PFSK-1 (cell line): ENCODE results near the gene POU2AF1.

Experiments
- POLR2AphosphoS5 ChIP-seq: IDR thresholded peaks from 2 replicates; pipeline ENCODE4 v1.6.1; 2012; ENCODE audit warnings: low read depth, mild to moderate bottlenecking, control low read depth, low read length, moderate library complexity
- TAF1 ChIP-seq: IDR thresholded peaks from 2 replicates; pipeline ENCODE4 v1.6.1; 2012; ENCODE audit warnings: low read length, control low read depth, borderline replicate concordance; ENCODE audit not compliant: insufficient read depth
- TF ChIP-seq, protein P1 (sequence below), 2 experiments: IDR thresholded peaks; 2 replicates each; pipeline versions ENCODE4 v1.6.1 to v1.8.0; 2011 to 2012; ENCODE audit warnings: low read depth in 2 of 2, low read length in 2 of 2, control low read depth in 1 of 2, inconsistent platforms in 1 of 2, mild to moderate bottlenecking in 1 of 2, moderate library complexity in 1 of 2; ENCODE audit not compliant: insufficient read depth in 1 of 2

DNA sequence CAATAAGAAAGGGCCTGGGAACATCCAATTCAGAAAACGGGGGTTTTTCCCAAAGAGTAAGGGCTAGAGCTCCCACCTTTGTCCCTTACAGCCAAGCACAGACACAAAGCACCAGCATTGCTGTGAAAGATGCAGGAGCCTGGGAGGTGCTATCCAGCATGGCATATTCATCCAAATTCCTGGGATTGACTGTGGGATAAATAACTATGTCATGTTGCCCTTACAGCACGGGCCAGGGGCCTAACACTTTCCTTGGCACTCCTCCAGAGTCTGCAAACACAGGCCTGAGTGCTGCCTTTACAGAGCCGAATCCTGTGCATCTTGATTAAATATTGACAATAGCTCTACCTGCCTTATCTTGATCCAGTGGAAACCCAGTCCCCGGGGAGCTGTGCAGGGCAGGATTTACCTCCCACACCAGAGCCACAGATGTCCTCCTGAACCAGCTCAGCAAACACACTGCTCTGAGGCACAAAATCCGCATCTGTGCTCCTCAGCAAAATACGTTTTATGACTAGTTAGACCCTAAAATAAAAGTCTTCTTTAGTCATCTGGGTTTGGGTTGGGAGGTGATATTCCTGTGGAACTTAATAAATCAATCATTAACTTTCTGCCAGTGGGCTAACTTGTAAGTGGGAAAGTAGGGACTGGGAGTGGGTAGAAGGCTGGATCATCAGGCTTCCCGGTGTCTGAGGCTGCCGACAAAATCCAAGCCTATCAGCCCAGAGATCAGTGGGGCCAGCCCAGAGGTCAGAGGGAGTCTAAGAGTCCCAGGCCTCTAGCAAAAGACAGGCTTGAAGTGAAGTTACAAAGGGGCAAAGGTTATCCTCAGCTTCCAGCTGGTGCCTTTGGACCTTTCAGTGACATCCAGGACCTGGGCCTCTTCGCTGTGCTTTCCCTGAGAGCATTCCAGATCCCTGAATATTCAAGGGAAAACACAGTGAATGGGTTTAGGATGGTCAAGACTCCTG, 44.3 kb downstream of the POU2AF1 start:
- TF ChIP-seq POLR2AphosphoS5, result no peak
- TF ChIP-seq, protein P1, sequence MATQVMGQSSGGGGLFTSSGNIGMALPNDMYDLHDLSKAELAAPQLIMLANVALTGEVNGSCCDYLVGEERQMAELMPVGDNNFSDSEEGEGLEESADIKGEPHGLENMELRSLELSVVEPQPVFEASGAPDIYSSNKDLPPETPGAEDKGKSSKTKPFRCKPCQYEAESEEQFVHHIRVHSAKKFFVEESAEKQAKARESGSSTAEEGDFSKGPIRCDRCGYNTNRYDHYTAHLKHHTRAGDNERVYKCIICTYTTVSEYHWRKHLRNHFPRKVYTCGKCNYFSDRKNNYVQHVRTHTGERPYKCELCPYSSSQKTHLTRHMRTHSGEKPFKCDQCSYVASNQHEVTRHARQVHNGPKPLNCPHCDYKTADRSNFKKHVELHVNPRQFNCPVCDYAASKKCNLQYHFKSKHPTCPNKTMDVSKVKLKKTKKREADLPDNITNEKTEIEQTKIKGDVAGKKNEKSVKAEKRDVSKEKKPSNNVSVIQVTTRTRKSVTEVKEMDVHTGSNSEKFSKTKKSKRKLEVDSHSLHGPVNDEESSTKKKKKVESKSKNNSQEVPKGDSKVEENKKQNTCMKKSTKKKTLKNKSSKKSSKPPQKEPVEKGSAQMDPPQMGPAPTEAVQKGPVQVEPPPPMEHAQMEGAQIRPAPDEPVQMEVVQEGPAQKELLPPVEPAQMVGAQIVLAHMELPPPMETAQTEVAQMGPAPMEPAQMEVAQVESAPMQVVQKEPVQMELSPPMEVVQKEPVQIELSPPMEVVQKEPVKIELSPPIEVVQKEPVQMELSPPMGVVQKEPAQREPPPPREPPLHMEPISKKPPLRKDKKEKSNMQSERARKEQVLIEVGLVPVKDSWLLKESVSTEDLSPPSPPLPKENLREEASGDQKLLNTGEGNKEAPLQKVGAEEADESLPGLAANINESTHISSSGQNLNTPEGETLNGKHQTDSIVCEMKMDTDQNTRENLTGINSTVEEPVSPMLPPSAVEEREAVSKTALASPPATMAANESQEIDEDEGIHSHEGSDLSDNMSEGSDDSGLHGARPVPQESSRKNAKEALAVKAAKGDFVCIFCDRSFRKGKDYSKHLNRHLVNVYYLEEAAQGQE (IDR thresholded peaks at IDR 0.05; ENCODE audit: insufficient read depth in 1 of 2, low read depth in 2 of 2, low read length in 2 of 2), result peak in 1 of 2 experiments; percentile 57; a peak in 1 of 4 replicates
- no peak for TF ChIP-seq TAF1
